Activated CD4-positive, alpha-beta T cell treated with anti-CD3 and anti-CD28 coated beads for 4 hours (primary cell): Measurements from ENCODE around the gene NEB.

Source experiments
- DNase-seq, 2 donors: peaks; one replicate each; pipeline ENCODE4 v3.0.0-alpha.2; 2020

Gene NEB

GRCh38 chr2:151470556-151470955 is 263.7 kb downstream of the NEB start:
- DNase-seq, result no peak

GRCh38 chr2:151465771-151466170 is 268.5 kb downstream of the NEB start:
- no peak for DNase-seq

GRCh38 chr2:151459358-151459757 is 274.9 kb downstream of the NEB start:
- DNase-seq, result no peak

GRCh38 chr2:151439127-151439526 is 295.1 kb downstream of the NEB start:
- DNase-seq, result no peak

GRCh38 chr2:151438506-151438905 is 295.8 kb downstream of the NEB start:
- no peak for DNase-seq

GRCh38 chr2:151437630-151438029 is 296.6 kb downstream of the NEB start:
- DNase-seq, result peak in 1 of 2 donors; percentile 34
